GM12875 (cell line): ENCODE measurements around the gene TMPRSS13.

Experiments
- H3K4me3 ChIP-seq: one replicate; pipeline ENCODE4 v1.5.1; 2011; ENCODE audit warnings: low read depth, low read length, control low read depth
- TF ChIP-seq, protein P1 (sequence below): IDR thresholded peaks from 2 replicates; pipeline ENCODE4 v1.5.1; 2011; ENCODE audit warnings: low read depth, mild to moderate bottlenecking, control low read depth, inconsistent platforms, low read length, moderate library complexity, borderline replicate concordance; ENCODE audit not compliant: insufficient read depth

Gene TMPRSS13

DNA sequence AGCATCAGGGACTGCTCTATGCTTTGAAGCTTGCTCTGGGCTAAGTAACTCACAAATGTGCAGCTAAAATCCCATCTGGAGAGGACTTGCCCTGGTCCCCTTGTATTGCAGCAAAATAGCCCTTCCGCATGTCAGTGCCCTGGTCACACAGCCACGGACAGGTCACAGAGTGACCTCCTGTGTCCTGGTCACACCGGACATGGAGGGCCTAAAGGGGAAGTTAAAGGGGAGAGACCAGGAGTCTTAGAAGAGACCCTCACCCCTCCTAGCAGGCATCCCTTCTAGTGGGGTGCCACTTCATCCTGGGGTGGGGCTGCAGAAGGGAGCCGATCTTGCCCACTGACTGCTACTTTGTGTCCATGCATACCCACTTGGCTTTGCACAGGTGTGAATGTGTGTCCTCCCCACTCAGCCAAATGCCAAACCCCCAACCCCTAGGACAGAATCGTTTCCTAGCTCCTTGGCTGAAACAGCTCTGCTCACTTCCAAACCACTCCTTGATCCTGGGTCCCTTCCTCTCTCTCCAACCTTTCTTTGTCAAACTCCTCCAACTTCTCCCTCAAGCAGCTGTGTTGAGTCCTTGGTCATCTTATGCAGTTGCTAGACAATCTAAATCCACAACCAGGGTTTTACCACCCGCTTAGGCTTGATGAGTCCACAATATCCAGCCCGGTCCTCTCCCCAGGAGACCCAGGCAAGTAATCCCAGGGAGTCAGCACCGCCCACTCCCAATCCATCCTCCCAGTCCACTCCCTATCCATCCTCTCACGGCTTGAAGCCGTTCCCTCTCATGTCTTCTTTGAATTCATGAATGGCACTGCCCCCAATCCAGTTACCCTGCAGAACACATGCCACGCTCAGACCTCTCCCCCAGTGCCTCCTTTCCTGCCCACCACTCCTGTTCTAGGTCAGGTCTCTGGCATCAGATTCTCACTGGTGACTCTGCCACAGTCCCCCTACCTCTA, 49.4 kb downstream of the TMPRSS13 start:
- TF ChIP-seq, protein P1, sequence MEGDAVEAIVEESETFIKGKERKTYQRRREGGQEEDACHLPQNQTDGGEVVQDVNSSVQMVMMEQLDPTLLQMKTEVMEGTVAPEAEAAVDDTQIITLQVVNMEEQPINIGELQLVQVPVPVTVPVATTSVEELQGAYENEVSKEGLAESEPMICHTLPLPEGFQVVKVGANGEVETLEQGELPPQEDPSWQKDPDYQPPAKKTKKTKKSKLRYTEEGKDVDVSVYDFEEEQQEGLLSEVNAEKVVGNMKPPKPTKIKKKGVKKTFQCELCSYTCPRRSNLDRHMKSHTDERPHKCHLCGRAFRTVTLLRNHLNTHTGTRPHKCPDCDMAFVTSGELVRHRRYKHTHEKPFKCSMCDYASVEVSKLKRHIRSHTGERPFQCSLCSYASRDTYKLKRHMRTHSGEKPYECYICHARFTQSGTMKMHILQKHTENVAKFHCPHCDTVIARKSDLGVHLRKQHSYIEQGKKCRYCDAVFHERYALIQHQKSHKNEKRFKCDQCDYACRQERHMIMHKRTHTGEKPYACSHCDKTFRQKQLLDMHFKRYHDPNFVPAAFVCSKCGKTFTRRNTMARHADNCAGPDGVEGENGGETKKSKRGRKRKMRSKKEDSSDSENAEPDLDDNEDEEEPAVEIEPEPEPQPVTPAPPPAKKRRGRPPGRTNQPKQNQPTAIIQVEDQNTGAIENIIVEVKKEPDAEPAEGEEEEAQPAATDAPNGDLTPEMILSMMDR = no peak
- H3K4me3 ChIP-seq = no peak overlapping the region

- TF ChIP-seq, protein P1 = no peak
- H3K4me3 ChIP-seq = no peak overlapping the region
Observed at GRCh38 chr11:117878939-117879475, 50.2 kb downstream of the TMPRSS13 start.

DNA sequence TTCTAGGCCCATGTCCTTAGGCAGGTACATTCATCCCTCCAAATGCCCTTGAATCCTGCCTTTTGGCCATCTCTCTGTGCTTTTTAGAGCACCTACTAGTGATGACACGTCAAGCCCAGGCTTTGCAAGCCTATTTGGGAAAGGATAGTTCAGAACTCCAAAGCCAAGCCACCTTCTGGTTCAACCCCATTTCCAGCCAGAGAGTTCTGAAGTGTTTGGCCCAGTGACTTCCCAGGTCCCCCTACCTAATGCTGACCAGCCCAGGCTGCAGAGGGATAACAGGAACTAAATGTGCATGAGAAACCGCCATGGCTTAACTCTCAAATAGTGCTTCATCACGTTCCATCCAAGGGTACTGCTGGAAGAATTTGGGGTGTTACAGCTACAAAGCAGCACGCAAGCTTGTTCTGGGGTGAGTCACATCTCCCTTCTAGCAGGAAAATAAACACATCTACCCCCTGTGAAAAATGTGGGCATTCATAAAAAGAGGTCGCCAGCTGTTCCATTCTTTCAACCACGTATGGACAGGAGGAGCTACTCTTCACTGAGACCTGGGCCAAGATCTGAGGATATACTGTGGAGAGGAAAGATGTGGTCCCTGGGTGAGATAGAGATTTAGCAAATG, 50.8 kb downstream of the TMPRSS13 start:
- no peak overlapping the region for H3K4me3 ChIP-seq
- TF ChIP-seq, protein P1 = no peak

DNA sequence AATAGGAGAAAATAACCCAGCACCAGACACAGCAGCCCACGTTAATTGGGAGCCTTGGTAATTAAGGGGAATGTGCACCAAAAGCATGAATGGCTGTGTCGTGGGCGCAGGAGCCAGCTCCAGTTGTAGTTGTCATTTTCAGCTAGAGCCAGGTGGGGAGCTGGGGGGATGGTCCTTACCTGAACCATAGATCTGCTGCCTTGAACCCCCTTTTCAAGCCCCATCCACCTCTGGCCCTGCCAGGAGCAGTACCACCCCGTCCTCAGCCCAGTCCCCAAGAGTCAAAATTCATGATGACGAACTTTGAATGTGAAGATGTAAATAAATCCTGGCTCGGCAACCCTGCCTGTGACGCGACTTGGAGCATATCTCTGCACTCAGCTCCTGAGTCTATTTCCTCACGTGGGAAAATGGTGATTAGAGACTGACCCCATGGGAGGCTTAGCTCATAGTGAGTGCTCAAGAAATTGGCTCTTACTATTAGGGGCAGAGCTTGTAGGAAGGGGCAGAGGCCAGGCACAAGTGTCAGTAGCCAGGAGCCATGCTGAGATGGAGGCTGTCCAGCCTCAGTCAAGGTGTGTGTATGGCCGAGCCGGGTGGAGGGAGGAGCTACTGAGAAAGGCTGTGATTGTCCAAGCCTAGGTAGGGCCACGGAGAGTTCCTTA, 52.0 kb downstream of the TMPRSS13 start:
- no peak overlapping the region for H3K4me3 ChIP-seq
- TF ChIP-seq, protein P1 = no peak

DNA sequence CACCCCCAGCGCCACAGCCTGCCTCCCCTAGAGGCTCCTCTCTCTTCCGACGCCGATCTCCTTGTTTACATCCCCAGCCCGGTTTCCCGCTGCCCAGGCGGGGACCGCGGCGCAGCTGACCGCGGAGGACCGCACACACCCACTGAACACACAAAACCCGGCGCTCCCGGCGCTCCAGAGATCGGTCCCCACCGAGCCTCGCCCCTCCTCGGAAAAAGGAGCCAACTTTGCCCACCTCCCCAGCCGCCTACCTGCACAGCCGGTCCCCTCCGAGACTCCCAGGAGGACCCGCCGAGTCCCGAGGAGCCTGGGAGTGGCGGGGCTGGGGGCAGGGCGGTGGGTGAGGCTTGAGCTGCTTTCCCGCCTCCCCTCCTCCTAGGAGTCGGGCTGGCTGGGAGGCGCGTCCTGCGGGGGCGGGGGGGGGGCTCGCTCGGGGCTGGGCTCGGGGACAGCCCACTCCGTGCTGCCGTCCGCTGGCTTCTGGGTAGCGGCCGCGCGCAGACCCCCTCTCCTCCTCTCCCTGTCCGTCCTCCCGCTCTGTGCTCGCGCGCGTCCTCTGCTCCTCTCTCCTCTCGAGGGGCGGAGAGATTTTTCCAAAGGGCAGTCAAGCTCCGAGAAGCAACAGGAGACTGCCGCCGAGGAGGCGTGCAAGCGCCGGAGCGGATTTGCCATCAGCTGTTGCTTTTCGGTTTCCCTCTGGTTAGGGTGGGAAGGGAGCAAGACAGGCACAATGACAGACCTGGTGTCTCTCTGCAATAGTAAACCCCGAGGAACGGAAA, 52.7 kb downstream of the TMPRSS13 start, which contains the start of gene FXYD6:
Gene FXYD6 (minus strand): TSS at position 318 of the 779 bp plus-strand sequence. CDS start 33,882 bp downstream, outside the sequence.
- no peak within 1 kb of the TSS for H3K4me3 ChIP-seq
- TF ChIP-seq, protein P1 = no peak

- TF ChIP-seq, protein P1 = no peak
- H3K4me3 ChIP-seq = no peak overlapping the region
Observed at GRCh38 chr11:117876059-117876340, 53.2 kb downstream of the TMPRSS13 start.
